SK-N-SH (cell line): ENCODE data around the gene ST8SIA4.

Experiments
- EZH2phosphoT487 ChIP-seq: fragments of 200-600 bp; sonication (generic); IDR thresholded peaks from 2 replicates; pipeline ENCODE4 v1.6.1; 2017; ENCODE audit warnings: low read depth, mixed run types, mild to moderate bottlenecking, antibody characterized with exemption, moderate library complexity, borderline replicate concordance
- POLR2AphosphoS5 ChIP-seq: IDR thresholded peaks from 2 replicates; pipeline ENCODE4 v1.6.1; 2012; ENCODE audit warnings: low read depth, low read length
- SIN3A ChIP-seq: IDR thresholded peaks from 2 replicates; pipeline ENCODE4 v1.6.1; 2012; ENCODE audit warnings: low read depth, mild to moderate bottlenecking, low read length, moderate library complexity, borderline replicate concordance
- TAF1 ChIP-seq: IDR thresholded peaks from 2 replicates; pipeline ENCODE4 v1.6.1; 2012; ENCODE audit warnings: low read depth, mild to moderate bottlenecking, low read length, moderate library complexity, borderline replicate concordance
- TF ChIP-seq, protein P1 (sequence below): fragments of 200-600 bp; sonication (generic); IDR thresholded peaks from 2 replicates; pipeline ENCODE4 v1.6.1; 2017; ENCODE audit warnings: antibody characterized with exemption, mild to moderate bottlenecking, moderate library complexity
- TF ChIP-seq, protein P2 (sequence below): IDR thresholded peaks from 2 replicates; pipeline ENCODE4 v1.6.1; 2012; ENCODE audit warnings: mild to moderate bottlenecking, low read depth, low read length, moderate library complexity
- TF ChIP-seq, protein P3 (sequence below): IDR thresholded peaks from 2 replicates; pipeline ENCODE4; 2012

DNA sequence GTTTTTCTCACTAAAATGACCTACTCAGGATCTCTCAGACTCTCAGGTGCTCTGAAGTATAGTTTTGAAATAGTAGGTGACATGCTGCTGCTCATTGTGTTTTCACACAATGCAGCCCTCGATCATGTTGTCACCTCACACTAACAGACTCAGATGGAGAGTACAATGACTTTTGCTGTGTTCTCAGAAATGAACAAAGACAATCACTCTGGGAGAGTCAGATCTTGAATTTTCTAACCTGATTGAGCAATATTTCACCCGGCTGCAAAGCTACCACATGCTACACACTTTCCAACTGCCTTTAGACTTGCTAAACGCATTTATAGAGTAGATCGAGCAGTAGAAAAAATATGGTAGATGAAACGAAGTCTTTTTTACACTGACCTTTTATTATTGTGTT lies 113.4 kb downstream of the ST8SIA4 start:
- TF ChIP-seq, protein P1, sequence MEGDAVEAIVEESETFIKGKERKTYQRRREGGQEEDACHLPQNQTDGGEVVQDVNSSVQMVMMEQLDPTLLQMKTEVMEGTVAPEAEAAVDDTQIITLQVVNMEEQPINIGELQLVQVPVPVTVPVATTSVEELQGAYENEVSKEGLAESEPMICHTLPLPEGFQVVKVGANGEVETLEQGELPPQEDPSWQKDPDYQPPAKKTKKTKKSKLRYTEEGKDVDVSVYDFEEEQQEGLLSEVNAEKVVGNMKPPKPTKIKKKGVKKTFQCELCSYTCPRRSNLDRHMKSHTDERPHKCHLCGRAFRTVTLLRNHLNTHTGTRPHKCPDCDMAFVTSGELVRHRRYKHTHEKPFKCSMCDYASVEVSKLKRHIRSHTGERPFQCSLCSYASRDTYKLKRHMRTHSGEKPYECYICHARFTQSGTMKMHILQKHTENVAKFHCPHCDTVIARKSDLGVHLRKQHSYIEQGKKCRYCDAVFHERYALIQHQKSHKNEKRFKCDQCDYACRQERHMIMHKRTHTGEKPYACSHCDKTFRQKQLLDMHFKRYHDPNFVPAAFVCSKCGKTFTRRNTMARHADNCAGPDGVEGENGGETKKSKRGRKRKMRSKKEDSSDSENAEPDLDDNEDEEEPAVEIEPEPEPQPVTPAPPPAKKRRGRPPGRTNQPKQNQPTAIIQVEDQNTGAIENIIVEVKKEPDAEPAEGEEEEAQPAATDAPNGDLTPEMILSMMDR: no peak
- TF ChIP-seq POLR2AphosphoS5 (no peak), EZH2phosphoT487 (no peak), SIN3A (no peak), TAF1 (no peak)
- TF ChIP-seq, protein P2, sequence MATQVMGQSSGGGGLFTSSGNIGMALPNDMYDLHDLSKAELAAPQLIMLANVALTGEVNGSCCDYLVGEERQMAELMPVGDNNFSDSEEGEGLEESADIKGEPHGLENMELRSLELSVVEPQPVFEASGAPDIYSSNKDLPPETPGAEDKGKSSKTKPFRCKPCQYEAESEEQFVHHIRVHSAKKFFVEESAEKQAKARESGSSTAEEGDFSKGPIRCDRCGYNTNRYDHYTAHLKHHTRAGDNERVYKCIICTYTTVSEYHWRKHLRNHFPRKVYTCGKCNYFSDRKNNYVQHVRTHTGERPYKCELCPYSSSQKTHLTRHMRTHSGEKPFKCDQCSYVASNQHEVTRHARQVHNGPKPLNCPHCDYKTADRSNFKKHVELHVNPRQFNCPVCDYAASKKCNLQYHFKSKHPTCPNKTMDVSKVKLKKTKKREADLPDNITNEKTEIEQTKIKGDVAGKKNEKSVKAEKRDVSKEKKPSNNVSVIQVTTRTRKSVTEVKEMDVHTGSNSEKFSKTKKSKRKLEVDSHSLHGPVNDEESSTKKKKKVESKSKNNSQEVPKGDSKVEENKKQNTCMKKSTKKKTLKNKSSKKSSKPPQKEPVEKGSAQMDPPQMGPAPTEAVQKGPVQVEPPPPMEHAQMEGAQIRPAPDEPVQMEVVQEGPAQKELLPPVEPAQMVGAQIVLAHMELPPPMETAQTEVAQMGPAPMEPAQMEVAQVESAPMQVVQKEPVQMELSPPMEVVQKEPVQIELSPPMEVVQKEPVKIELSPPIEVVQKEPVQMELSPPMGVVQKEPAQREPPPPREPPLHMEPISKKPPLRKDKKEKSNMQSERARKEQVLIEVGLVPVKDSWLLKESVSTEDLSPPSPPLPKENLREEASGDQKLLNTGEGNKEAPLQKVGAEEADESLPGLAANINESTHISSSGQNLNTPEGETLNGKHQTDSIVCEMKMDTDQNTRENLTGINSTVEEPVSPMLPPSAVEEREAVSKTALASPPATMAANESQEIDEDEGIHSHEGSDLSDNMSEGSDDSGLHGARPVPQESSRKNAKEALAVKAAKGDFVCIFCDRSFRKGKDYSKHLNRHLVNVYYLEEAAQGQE: no peak
- TF ChIP-seq, protein P3, sequence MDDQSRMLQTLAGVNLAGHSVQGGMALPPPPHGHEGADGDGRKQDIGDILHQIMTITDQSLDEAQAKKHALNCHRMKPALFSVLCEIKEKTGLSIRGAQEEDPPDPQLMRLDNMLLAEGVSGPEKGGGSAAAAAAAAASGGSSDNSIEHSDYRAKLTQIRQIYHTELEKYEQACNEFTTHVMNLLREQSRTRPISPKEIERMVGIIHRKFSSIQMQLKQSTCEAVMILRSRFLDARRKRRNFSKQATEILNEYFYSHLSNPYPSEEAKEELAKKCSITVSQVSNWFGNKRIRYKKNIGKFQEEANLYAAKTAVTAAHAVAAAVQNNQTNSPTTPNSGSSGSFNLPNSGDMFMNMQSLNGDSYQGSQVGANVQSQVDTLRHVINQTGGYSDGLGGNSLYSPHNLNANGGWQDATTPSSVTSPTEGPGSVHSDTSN: no peak
